Measurements from ENCODE around the gene NKAIN2.

Gene NKAIN2

GRCh38 chr6:123899745-123900144 is 96.1 kb downstream of the NKAIN2 start:
- TF ChIP-seq ZC3H10 (CRISPR knock-in tag; IDR thresholded peaks at IDR 0.05): no peak
- no peak for TF ChIP-seq CSRNP3 (CRISPR knock-in tag; IDR thresholded peaks at IDR 0.05)
- TF ChIP-seq GLIS3 (CRISPR knock-in tag; IDR thresholded peaks at IDR 0.05): no peak
- ATAC-seq: no peak

- no peak for TF ChIP-seq OSR1 (CRISPR knock-in tag; IDR thresholded peaks at IDR 0.05)
- no peak for TF ChIP-seq ZC3H10 (CRISPR knock-in tag; IDR thresholded peaks at IDR 0.05)
- TF ChIP-seq ZFP3 (CRISPR knock-in tag; IDR thresholded peaks at IDR 0.05): no peak
- TF ChIP-seq ARNTL (CRISPR knock-in tag; IDR thresholded peaks at IDR 0.05; ENCODE audit: borderline replicate concordance, low read depth): no peak
- TF ChIP-seq GLIS3 (CRISPR knock-in tag; IDR thresholded peaks at IDR 0.05): no peak
- no peak for TF ChIP-seq BACH2 (CRISPR knock-in tag; IDR thresholded peaks at IDR 0.05; ENCODE audit: borderline replicate concordance)
- no peak for TF ChIP-seq ISL1 (CRISPR knock-in tag; IDR thresholded peaks at IDR 0.05)
- no peak for TF ChIP-seq CSRNP3 (CRISPR knock-in tag; IDR thresholded peaks at IDR 0.05)
- TF ChIP-seq ZNF8 (CRISPR knock-in tag; IDR thresholded peaks at IDR 0.05): no peak
- TF ChIP-seq CREB5 (CRISPR knock-in tag; IDR thresholded peaks at IDR 0.05; ENCODE audit: low read depth): no peak
- no peak for TF ChIP-seq ESRRG (CRISPR knock-in tag; IDR thresholded peaks at IDR 0.05)
- ATAC-seq: no peak
Measured at GRCh38 chr6:123901436-123901835, 97.8 kb downstream of the NKAIN2 start.

GRCh38 chr6:123902738-123903313 is 99.2 kb downstream of the NKAIN2 start:
- no peak for ATAC-seq
- TF ChIP-seq CREB5 (CRISPR knock-in tag; IDR thresholded peaks at IDR 0.05; ENCODE audit: low read depth): no peak

GRCh38 chr6:123904228-123904627 is 100.6 kb downstream of the NKAIN2 start:
- ATAC-seq: no peak
- TF ChIP-seq CSDC2 (CRISPR knock-in tag; IDR thresholded peaks at IDR 0.05) (no peak), PATZ1 (CRISPR knock-in tag; IDR thresholded peaks at IDR 0.05; ENCODE audit: borderline replicate concordance) (no peak), SNAI2 (CRISPR knock-in tag; IDR thresholded peaks at IDR 0.05) (no peak), ZNF565 (CRISPR knock-in tag; conservative IDR thresholded peaks at IDR 0.05; ENCODE audit: low read depth) (no peak), POU6F1 (CRISPR knock-in tag; IDR thresholded peaks at IDR 0.05; ENCODE audit: borderline replicate concordance, low read depth) (no peak), ZNF8 (CRISPR knock-in tag; IDR thresholded peaks at IDR 0.05) (no peak), ARNTL (CRISPR knock-in tag; IDR thresholded peaks at IDR 0.05; ENCODE audit: borderline replicate concordance, low read depth) (no peak), CREB5 (CRISPR knock-in tag; IDR thresholded peaks at IDR 0.05; ENCODE audit: low read depth) (no peak), OSR1 (CRISPR knock-in tag; IDR thresholded peaks at IDR 0.05) (no peak), ZC3H10 (CRISPR knock-in tag; IDR thresholded peaks at IDR 0.05) (no peak), PPARA (CRISPR knock-in tag; IDR thresholded peaks at IDR 0.05; ENCODE audit: borderline replicate concordance) (no peak), ZNF70 (CRISPR knock-in tag; IDR thresholded peaks at IDR 0.05) (no peak), ESRRG (CRISPR knock-in tag; IDR thresholded peaks at IDR 0.05) (no peak), GLIS3 (CRISPR knock-in tag; IDR thresholded peaks at IDR 0.05) (no peak), TOX (CRISPR knock-in tag; IDR thresholded peaks at IDR 0.05; ENCODE audit: borderline replicate concordance) (no peak), CSRNP3 (CRISPR knock-in tag; IDR thresholded peaks at IDR 0.05) (no peak), ZFP3 (CRISPR knock-in tag; IDR thresholded peaks at IDR 0.05) (no peak), ZFP30 (CRISPR knock-in tag; IDR thresholded peaks at IDR 0.05) (no peak), BACH2 (CRISPR knock-in tag; IDR thresholded peaks at IDR 0.05; ENCODE audit: borderline replicate concordance) (no peak)
